Heart left ventricle (tissue), 16 donors: ENCODE results near the gene SEPSECS. TPM values are rescaled to one million over a fixed set of nuclear protein-coding genes. Genes with fewer than 3 reads are reported as not detected.

Experiments
- ATAC-seq, 4 donors: fragments of 200-7000 bp; cut with Tn5 transposase; one replicate each; pipeline ENCODE4 v1.9.1; 2020 to 2022; ENCODE audit warnings: moderate library complexity in 4 of 4, mild to moderate bottlenecking in 3 of 4, moderate number of reproducible peaks in 1 of 4
- DNase-seq, 5 donors: peaks; one replicate each; pipeline ENCODE4 v3.0.0-alpha.2; 2020
- H3K27ac ChIP-seq, 12 donors: fragments of 200-600 bp; sonication (generic) in 4 of 12; one replicate each; pipeline versions ENCODE4 v1.5.0 to v1.8.0; 2016 to 2022; ENCODE audit warnings: mild to moderate bottlenecking in 2 of 12
- H3K27me3 ChIP-seq, 9 donors: fragments of 200-600 bp; sonication (generic) in 2 of 9; one replicate each; pipeline versions ENCODE4 v1.5.1 to v1.8.0; 2016 to 2022; ENCODE audit warnings: mild to moderate bottlenecking in 3 of 9
- H3K36me3 ChIP-seq, 9 donors: fragments of 200-600 bp; sonication (generic) in 2 of 9; one replicate each; pipeline versions ENCODE4 v1.5.0 to v1.8.0; 2018 to 2022; ENCODE audit warnings: mild to moderate bottlenecking in 2 of 9
- H3K4me1 ChIP-seq, 12 donors: fragments of 200-600 bp; sonication (generic) in 4 of 12; one replicate each; pipeline versions ENCODE4 v1.5.0 to v1.8.0; 2016 to 2022; ENCODE audit warnings: mild to moderate bottlenecking in 3 of 12
- H3K4me3 ChIP-seq, 12 donors: fragments of 200-600 bp; sonication (generic) in 4 of 12; one replicate each; pipeline versions ENCODE4 v1.5.0 to v1.8.0; 2017 to 2022; ENCODE audit warnings: mild to moderate bottlenecking in 9 of 12, moderate library complexity in 4 of 12
- H3K9me3 ChIP-seq, 12 donors: fragments of 200-600 bp; sonication (generic) in 4 of 12; one replicate each; pipeline versions ENCODE4 v1.5.0 to v1.8.0; 2016 to 2022; ENCODE audit warnings: mild to moderate bottlenecking in 1 of 12
- CTCF ChIP-seq, 12 donors: fragments of 200-600 bp; sonication (generic) in 4 of 12; IDR thresholded peaks; one replicate each; pipeline versions ENCODE4 v1.5.0 to v1.8.0; 2018 to 2022; ENCODE audit warnings: antibody characterized with exemption in 12 of 12, mild to moderate bottlenecking in 5 of 12
- POLR2A ChIP-seq, 2 donors: fragments of 450-650 bp; IDR thresholded peaks; one replicate each; pipeline ENCODE4 v1.6.1; 2017; ENCODE audit warnings: antibody characterized with exemption in 2 of 2, mild to moderate bottlenecking in 2 of 2, moderate library complexity in 2 of 2
- WGBS, 4 donors: extraction: QIAGEN DNeasy Blood & Tissue Kit in 2 of 4; methylation state at CpG; one replicate each; pipeline versions ENCODE4 v1.1.5 to v1.1.7; 2013 to 2018; 5-methylcytosine and 5-hydroxymethylcytosine counted together
- intact Hi-C, 10 donors: fragments of 100-400 bp; cut with DNase I; formaldehyde crosslinking; loops; one replicate each; pipeline versions ENCODE4 v1.11.1 to v1.14.2; 2022
- polyA plus RNA-seq, 2 donors: library from polyadenylated mRNA; stranded (reverse); fragments of 200-250 nt; gene quantifications; one replicate each; pipeline ENCODE4 v1.2.3, GENCODE V29; 2013
- total RNA-seq, 9 donors: library from RNA; depleted of rRNA in 2 of 9; stranded (reverse); fragments of >200 nt in 2 of 9; fragmentation: NEBNext Ultra II Directional in 3 of 9; extraction: Animal tissue kit (Norgen Biotek cat#: 25700) in 3 of 9; gene quantifications; one replicate each; pipeline versions ENCODE4 v1.1.0 to v1.2.4, GENCODE V29; 2016 to 2023
- donor health status: ischemic (EF 13 %, LVEDD 7.1; RV severe dilation, severe dysfunction).
- donor health status: healthy with polysubstance abuse.
- donor health status: DM: no; HTN: yes; CAD: no.
- donor health status: DM: no; HTN: no; CAD: no.
- donor health status: ischemic (EF 25% LVEDD 6.9; RV normal size, moderate dysfunction).
- donor health status: ischemic (EF 25% LVEDD 5.7; RV mildly dilated, moderate dysfunction).
- donor health status: healthy.
- donor health status: DM: yes; HTN: yes; CAD: no.
- donor health status: ischemic (EF 35%, LVEDD 5.7; RV mildly dilated, moderate dysfunction).
- donor health status: nonischemic (EF 11% LVEDD 7.7; RV severe dilation, severe dysfunction).
- donor health status: DM: yes; HTN: yes; CAD: no.
- donor health status: PGD.
- donor health status: ischemic (EF 29% LVEDD 5.4; RV normal size, mild dysfunction).
- donor health status: nonischemic (EF 23%, LVEDD 6.1; RV moderate dilation, normal function).

SEPSECS gene
- total and polyA plus RNA-seq, 11 donors, result 2.0 to 7.6 (median 5.6) TPM

- 89 to 94% (median 93%) methylated on average over 1 of the region's 1 CpG for WGBS, 4 donors
- peaks cover 0 to 29% (median 13%) of the 10 kb centered on the region in 9 donors for H3K36me3 ChIP-seq
- no peaks in the 10 kb centered on the region for H3K27me3 ChIP-seq
- H3K4me1 ChIP-seq, result peaks cover 0 to 11% (median 3%) of the 10 kb centered on the region in 12 donors
- no peak for TF ChIP-seq CTCF (IDR thresholded peaks at IDR 0.05)
- TF ChIP-seq POLR2A (IDR thresholded peaks at IDR 0.05), result no peak
- H3K9me3 ChIP-seq, result no peaks in the 10 kb centered on the region
- ATAC-seq (no peak), DNase-seq (no peak)
- intact Hi-C loops, result loop anchor here in 1 of 10 donors (10.0 kb wide), 1 partner anchor 45 kb away; no protein-coding TSS in a partner anchor
- no peak overlapping the region for H3K27ac ChIP-seq
- no peak overlapping the region for H3K4me3 ChIP-seq
These were observed 30.3 kb downstream of the SEPSECS start for GRCh38 chr4:25129917-25130316.

- no peak for ATAC-seq
- peaks cover 0 to 11% (median 3%) of the 10 kb centered on the region in 12 donors for H3K4me1 ChIP-seq
- no peaks in the 10 kb centered on the region for H3K9me3 ChIP-seq
- H3K36me3 ChIP-seq, result peaks cover 0 to 42% (median 26%) of the 10 kb centered on the region in 9 donors
- no peak for DNase-seq
- intact Hi-C loops, result no loop called here
- no peak overlapping the region for H3K4me3 ChIP-seq
- no peak overlapping the region for H3K27ac ChIP-seq
- H3K27me3 ChIP-seq, result no peaks in the 10 kb centered on the region
- TF ChIP-seq POLR2A (IDR thresholded peaks at IDR 0.05) (no peak), CTCF (IDR thresholded peaks at IDR 0.05) (no peak)
These were observed 31.6 kb downstream of the SEPSECS start for GRCh38 chr4:25128671-25129070.

- Histone ChIP-seq H3K27ac (no peak overlapping the region), H3K4me1 (no peaks in the 10 kb centered on the region), H3K4me3 (no peak overlapping the region), H3K27me3 (no peaks in the 10 kb centered on the region), H3K36me3 (peaks cover 0 to 71% (median 42%) of the 10 kb centered on the region in 9 donors), H3K9me3 (no peaks in the 10 kb centered on the region)
- intact Hi-C loops, result no loop called here
- DNase-seq, result no peak
- no peak for ATAC-seq
- 92 to 99% (median 93%) methylated on average over 3 of the region's 3 CpGs for WGBS, 4 donors
- TF ChIP-seq POLR2A (IDR thresholded peaks at IDR 0.05) (no peak), CTCF (IDR thresholded peaks at IDR 0.05) (no peak)
These were observed 37.0 kb downstream of the SEPSECS start for GRCh38 chr4:25123236-25123635.

GRCh38 chr4:25120146-25120940, 39.9 kb downstream of the SEPSECS start:
- ATAC-seq (no peak), DNase-seq (no peak)
- Histone ChIP-seq H3K36me3 (peaks cover 0 to 52% (median 29%) of the 10 kb centered on the region in 9 donors), H3K27ac (no peak overlapping the region), H3K4me3 (no peak overlapping the region), H3K9me3 (no peaks in the 10 kb centered on the region), H3K4me1 (no peaks in the 10 kb centered on the region), H3K27me3 (no peaks in the 10 kb centered on the region)
- intact Hi-C loops, result no loop called here
- TF ChIP-seq CTCF (IDR thresholded peaks at IDR 0.05) (no peak), POLR2A (IDR thresholded peaks at IDR 0.05) (no peak)
- 90 to 93% (median 92%) methylated on average over 3 of the region's 3 CpGs for WGBS, 4 donors
